ENCODE results near the gene LRP5. TPM values are rescaled to one million over a fixed set of nuclear protein-coding genes. Genes with fewer than 3 reads are reported as not detected.

The LRP5 gene
- polyA plus RNA-seq, 3 donors = 30.4 to 55.7 (median 54.6) TPM

DNA sequence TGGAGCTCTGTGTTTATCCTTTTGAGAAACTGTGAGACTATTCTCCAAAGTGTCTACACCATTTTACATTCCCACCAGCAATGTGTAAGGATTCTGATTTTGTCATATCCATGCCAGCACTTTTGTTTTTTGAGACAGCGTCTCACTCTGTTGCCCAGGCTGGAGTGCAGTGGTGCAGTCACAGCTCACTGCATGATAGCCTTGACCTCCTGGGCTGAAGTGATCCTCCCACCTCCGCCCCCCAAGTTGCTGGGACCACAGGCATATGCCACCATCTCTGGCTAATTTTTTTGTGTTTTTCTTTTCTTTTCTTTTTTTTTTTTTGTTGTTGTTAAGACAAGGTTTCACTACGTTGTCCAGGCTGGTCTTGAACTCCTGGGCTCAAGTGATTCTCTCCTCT, 183.5 kb downstream of the LRP5 start:
- DNase-seq (ENCODE audit: extremely low read depth in 1 of 11, low read depth in 9 of 11, low spot score in 4 of 11) = no peak

DNA sequence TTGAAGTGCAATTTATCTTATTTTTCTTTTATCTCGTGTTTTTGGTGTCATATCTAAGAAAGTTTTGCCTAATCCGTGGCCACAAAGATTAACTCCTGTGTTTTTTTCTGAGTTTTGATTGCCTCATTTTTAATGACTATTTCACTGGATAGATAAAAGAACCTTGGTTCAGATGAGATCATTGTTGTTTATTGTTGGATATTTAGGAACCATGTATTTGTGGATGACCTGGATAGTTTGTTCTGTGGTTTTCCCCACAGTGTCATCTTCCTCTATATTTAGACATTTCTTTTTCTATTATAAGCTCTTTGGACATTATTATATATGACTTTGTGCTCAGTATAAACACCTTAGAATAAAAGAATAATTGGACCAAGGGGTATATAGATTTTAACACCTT, 185.4 kb downstream of the LRP5 start:
- no peak for DNase-seq (ENCODE audit: extremely low read depth in 1 of 11, low read depth in 9 of 11, low spot score in 4 of 11)

DNA sequence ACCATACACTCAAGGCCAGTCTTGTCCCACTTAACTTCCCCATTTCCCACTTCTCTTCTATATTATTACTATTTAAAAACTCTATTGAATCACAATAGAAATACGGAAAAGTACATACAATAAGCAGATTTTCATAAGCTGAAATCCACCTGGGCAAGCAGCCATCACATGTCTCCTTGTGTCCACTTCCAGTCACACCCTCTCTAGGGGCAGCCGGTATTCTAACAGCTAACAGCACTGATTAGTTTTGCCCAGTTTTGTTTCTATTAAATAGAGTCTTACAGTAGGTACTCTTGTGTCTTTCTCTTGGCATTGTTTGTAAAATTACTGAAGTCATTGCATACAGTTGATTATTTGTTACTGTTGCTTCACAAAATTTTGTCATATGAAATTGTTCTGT, 185.9 kb downstream of the LRP5 start:
- no peak for DNase-seq (ENCODE audit: extremely low read depth in 1 of 11, low read depth in 9 of 11, low spot score in 4 of 11)

Other genes with a start within 250 kb of the LRP5 start
- 10 to 100 TPM; 31.9 to 49.8 (median 36.2) TPM for gene CHKA, start 191.2 kb upstream of the LRP5 start, polyA plus RNA-seq (ENCODE audit: insufficient read length in 3 of 3)
- gene KMT5B, start 99.3 kb upstream of the LRP5 start, polyA plus RNA-seq (ENCODE audit: insufficient read length in 3 of 3) = 10 to 100 TPM; 71.9 to 83.1 (median 80.5) TPM
- gene C11orf24, start 40.6 kb upstream of the LRP5 start, polyA plus RNA-seq (ENCODE audit: insufficient read length in 3 of 3) = 10 to 100 TPM; 19.1 to 27.1 (median 25.1) TPM
- 100 to 1,000 TPM in 2 of 3 donors, 10 to 100 TPM in 1; 95.4 to 121 (median 106) TPM for gene PPP6R3, start 148.2 kb downstream of the LRP5 start, polyA plus RNA-seq (ENCODE audit: insufficient read length in 3 of 3)

Data from renal cortex interstitium (tissue), 11 donors.